Measurements from ENCODE around the gene SPOCK1.

DNA sequence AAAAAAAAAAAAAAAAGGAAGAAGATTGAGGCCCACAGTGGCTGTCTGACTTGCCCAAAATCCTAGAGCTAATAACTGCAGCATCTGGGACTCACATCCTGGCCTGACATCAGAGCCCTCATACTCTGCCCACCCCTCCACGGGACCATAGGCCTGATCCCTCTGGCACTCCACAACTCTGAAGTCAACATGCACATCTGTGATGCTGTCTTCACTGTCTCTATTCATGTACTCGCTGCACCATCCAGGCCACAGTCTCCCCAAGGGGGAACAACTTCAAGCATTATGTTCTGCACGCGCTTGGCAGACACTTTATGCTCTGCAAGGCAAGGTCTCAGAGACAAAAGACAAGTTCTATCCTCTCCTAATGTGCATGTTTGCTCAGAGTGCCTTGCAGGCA is 158.2 kb downstream of the SPOCK1 start:
- TF ChIP-seq CTCF (IDR thresholded peaks at IDR 0.05 in 2 of 3, conservative IDR thresholded peaks at IDR 0.05 in 1 of 3; ENCODE audit: borderline replicate concordance in 1 of 3, insufficient read depth in 1 of 3, low read depth in 2 of 3, low read length in 2 of 3) (no peak), EZH2 (IDR thresholded peaks at IDR 0.05) (no peak), POLR2AphosphoS5 (IDR thresholded peaks at IDR 0.05; ENCODE audit: low read depth, low read length) (no peak), RAD21 (IDR thresholded peaks at IDR 0.05; ENCODE audit: low read depth) (no peak), EZH2phosphoT487 (IDR thresholded peaks at IDR 0.05; ENCODE audit: borderline replicate concordance) (no peak), REST (IDR thresholded peaks at IDR 0.05; ENCODE audit: low read depth) (no peak), ZNF274 (IDR thresholded peaks at IDR 0.05; ENCODE audit: low read depth, low read length) (no peak), POLR2A (IDR thresholded peaks at IDR 0.05; ENCODE audit: borderline replicate concordance, extremely low read depth, insufficient read depth, insufficient read length) (no peak)

All from HCT116 (cell line).